Stimulated activated effector memory CD8-positive, alpha-beta T cell treated with anti-CD3 and anti-CD28 coated beads, Interleukin-12 subunit alpha, Interleukin-12 subunit beta, amount 100 ng/mL, for 72 hours (primary cell): Measurements from ENCODE around the gene VDR.
A peak's percentile ranks its signal among the peaks of the same experiment; 100 is the strongest.

Experiments used
- ATAC-seq: fragments of 150-1000 bp; cut with Tn5 transposase; 2 replicates; pipeline ENCODE4 v1.10.0; 2021
- DNase-seq, 2 donors: peaks; one replicate each; pipeline ENCODE4 v3.0.0; 2021 to 2022; ENCODE audit warnings: low spot score in 2 of 2
- H3K27ac Mint-ChIP-seq: one replicate; pipeline ENCODE4 v1.8.0; 2022; ENCODE audit warnings: mild to moderate bottlenecking, mixed read lengths
- H3K36me3 Mint-ChIP-seq: one replicate; pipeline ENCODE4 v1.8.0; 2022; ENCODE audit warnings: mild to moderate bottlenecking, mixed read lengths
- H3K4me1 Mint-ChIP-seq: one replicate; pipeline ENCODE4 v1.8.0; 2022; ENCODE audit warnings: mixed read lengths
- H3K4me3 Mint-ChIP-seq: one replicate; pipeline ENCODE4 v1.8.0; 2022; ENCODE audit warnings: mild to moderate bottlenecking, mixed read lengths
- H3K9me3 Mint-ChIP-seq: one replicate; pipeline ENCODE4 v1.8.0; 2022; ENCODE audit warnings: mixed read lengths

Gene VDR

GRCh38 chr12:47791874-47792273 is 112.9 kb downstream of the VDR start:
- peak overlapping the region; percentile 76 for H3K27ac Mint-ChIP-seq
- H3K4me3 Mint-ChIP-seq = no peak overlapping the region
- H3K9me3 Mint-ChIP-seq = no peaks in the 10 kb centered on the region
- DNase-seq (no peak), ATAC-seq (no peak)
- peaks cover 100% of the 10 kb centered on the region for H3K36me3 Mint-ChIP-seq
- H3K4me1 Mint-ChIP-seq = peaks cover 27% of the 10 kb centered on the region
